ENCODE results near the gene ADAM12.

ADAM12 gene

DNA sequence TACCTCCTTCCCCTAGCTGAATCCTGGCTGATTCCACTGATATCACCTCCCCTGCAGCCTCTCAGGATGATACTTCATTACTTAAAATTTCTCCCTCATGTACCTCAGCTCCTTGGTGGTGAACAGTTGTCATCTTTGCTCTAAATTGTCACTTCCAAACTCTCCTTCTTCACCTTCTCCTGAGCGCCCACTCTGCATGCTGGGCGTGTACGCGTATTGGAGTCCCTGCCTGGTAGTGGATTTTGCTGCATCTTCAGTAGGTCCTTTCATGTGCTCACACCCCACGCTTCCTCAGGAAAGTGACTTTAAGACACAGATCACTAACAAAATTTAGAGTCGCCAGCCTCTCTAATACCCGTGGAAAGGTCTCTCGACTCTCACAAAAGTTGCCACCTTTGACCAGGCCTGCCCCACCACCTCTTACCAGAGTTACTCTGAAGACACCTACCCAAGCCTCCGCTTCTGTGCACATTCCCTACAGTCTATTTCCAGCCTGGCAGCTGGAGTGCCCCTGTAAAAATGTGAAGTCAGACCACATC is 255.1 kb downstream of the ADAM12 start:
- H4K20me1 ChIP-seq (ENCODE audit: insufficient read depth, low read length, poor library complexity, severe bottlenecking), result no peaks in the 10 kb centered on the region
- H3K36me3 ChIP-seq (ENCODE audit: insufficient read depth, low read length), result no peaks in the 10 kb centered on the region
- H3K4me1 ChIP-seq (ENCODE audit: insufficient read depth, low read length, poor library complexity, severe bottlenecking), result no peaks in the 10 kb centered on the region
- H3K9me3 ChIP-seq (ENCODE audit: insufficient read depth, low read depth, low read length), result peaks cover 6% of the 10 kb centered on the region; the same call in 1 of the 2 replicates
- no peak overlapping the region for H3K4me2 ChIP-seq (ENCODE audit: low read depth, low read length, poor library complexity, severe bottlenecking)
- no peak overlapping the region for H3K4me3 ChIP-seq (ENCODE audit: low read length, poor library complexity, severe bottlenecking)
- H3K9ac ChIP-seq (ENCODE audit: low read depth, low read length, poor library complexity, severe bottlenecking), result no peak overlapping the region
- no peaks in the 10 kb centered on the region for H3F3A ChIP-seq (ENCODE audit: low read depth)
- no peaks in the 10 kb centered on the region; the same call in 1 of the 2 replicates for H3K9me2 ChIP-seq (replicated peaks; ENCODE audit: low read depth, low read length)
- TF ChIP-seq, protein P1, sequence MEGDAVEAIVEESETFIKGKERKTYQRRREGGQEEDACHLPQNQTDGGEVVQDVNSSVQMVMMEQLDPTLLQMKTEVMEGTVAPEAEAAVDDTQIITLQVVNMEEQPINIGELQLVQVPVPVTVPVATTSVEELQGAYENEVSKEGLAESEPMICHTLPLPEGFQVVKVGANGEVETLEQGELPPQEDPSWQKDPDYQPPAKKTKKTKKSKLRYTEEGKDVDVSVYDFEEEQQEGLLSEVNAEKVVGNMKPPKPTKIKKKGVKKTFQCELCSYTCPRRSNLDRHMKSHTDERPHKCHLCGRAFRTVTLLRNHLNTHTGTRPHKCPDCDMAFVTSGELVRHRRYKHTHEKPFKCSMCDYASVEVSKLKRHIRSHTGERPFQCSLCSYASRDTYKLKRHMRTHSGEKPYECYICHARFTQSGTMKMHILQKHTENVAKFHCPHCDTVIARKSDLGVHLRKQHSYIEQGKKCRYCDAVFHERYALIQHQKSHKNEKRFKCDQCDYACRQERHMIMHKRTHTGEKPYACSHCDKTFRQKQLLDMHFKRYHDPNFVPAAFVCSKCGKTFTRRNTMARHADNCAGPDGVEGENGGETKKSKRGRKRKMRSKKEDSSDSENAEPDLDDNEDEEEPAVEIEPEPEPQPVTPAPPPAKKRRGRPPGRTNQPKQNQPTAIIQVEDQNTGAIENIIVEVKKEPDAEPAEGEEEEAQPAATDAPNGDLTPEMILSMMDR (conservative IDR thresholded peaks at IDR 0.05; ENCODE audit: low read length), result no peak
- H3K79me2 ChIP-seq (ENCODE audit: insufficient read depth, low read length), result no peaks in the 10 kb centered on the region
- H2AFZ ChIP-seq (ENCODE audit: low read length), result no peak overlapping the region
- H3K27me3 ChIP-seq (ENCODE audit: insufficient read depth, low read length, poor library complexity, severe bottlenecking), result no peaks in the 10 kb centered on the region

DNA sequence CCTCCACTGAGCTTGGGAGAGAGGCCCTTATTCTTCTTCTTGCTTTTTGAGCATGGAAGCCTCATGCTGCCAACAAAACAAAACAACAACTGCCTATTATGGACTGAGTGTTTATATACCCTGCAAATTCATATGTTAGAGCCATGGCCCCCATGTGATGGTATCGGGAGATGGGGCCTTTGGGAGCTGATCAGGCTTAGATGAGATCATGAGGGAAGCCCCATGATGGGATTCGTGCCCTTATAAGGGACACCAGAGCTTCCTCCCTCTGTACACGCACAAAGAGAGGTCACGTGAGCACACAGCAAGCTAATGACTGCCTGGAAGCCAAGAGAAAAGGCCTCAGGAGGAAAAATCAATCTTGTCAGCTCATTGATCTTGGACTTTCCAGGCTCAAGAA is 256.9 kb downstream of the ADAM12 start:
- Histone ChIP-seq H3K4me3 (ENCODE audit: low read length, poor library complexity, severe bottlenecking) (no peak overlapping the region), H3F3A (ENCODE audit: low read depth) (no peaks in the 10 kb centered on the region), H3K4me1 (ENCODE audit: insufficient read depth, low read length, poor library complexity, severe bottlenecking) (no peaks in the 10 kb centered on the region), H3K9me2 (replicated peaks; ENCODE audit: low read depth, low read length) (no peaks in the 10 kb centered on the region; the same call in 1 of the 2 replicates), H3K4me2 (ENCODE audit: low read depth, low read length, poor library complexity, severe bottlenecking) (no peak overlapping the region), H3K9ac (ENCODE audit: low read depth, low read length, poor library complexity, severe bottlenecking) (no peak overlapping the region), H4K20me1 (ENCODE audit: insufficient read depth, low read length, poor library complexity, severe bottlenecking) (no peaks in the 10 kb centered on the region), H3K36me3 (ENCODE audit: insufficient read depth, low read length) (no peaks in the 10 kb centered on the region), H3K9me3 (ENCODE audit: insufficient read depth, low read depth, low read length) (peaks cover 6% of the 10 kb centered on the region; the same call in 1 of the 2 replicates), H2AFZ (ENCODE audit: low read length) (no peak overlapping the region), H3K79me2 (ENCODE audit: insufficient read depth, low read length) (no peaks in the 10 kb centered on the region), H3K27me3 (ENCODE audit: insufficient read depth, low read length, poor library complexity, severe bottlenecking) (no peaks in the 10 kb centered on the region)
- TF ChIP-seq, protein P1 (conservative IDR thresholded peaks at IDR 0.05; ENCODE audit: low read length), result no peak
- TF ChIP-seq EZH2phosphoT487 (IDR thresholded peaks at IDR 0.05; ENCODE audit: borderline replicate concordance), result no peak

DNA sequence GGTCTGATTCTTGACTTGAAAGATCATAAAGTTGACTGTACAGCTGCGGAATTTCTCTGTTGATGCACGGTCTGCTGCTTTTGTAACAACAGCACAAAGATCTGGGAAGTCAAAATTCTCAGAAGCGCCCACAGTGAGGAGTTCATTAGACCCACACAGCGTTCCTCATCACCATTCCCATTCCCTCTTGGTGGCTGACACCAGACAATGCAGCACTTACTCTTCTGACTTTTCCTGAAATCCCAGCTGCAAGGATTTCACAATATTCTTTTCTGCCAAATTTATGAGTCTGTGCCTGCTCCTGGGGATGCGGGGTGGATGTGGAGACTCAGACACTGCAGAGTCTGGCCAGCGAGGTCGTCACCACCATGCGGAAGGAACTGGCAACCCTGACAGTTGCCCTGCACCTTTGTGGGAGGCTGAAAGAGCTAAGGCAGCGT is 258.0 kb downstream of the ADAM12 start:
- Histone ChIP-seq H3K27me3 (ENCODE audit: insufficient read depth, low read length, poor library complexity, severe bottlenecking) (no peaks in the 10 kb centered on the region), H3K9ac (ENCODE audit: low read depth, low read length, poor library complexity, severe bottlenecking) (no peak overlapping the region), H3F3A (ENCODE audit: low read depth) (no peaks in the 10 kb centered on the region), H3K79me2 (ENCODE audit: insufficient read depth, low read length) (no peaks in the 10 kb centered on the region), H3K36me3 (ENCODE audit: insufficient read depth, low read length) (no peaks in the 10 kb centered on the region), H3K9me2 (replicated peaks; ENCODE audit: low read depth, low read length) (no peaks in the 10 kb centered on the region; the same call in 1 of the 2 replicates), H2AFZ (ENCODE audit: low read length) (no peak overlapping the region), H4K20me1 (ENCODE audit: insufficient read depth, low read length, poor library complexity, severe bottlenecking) (no peaks in the 10 kb centered on the region), H3K4me2 (ENCODE audit: low read depth, low read length, poor library complexity, severe bottlenecking) (no peak overlapping the region), H3K9me3 (ENCODE audit: insufficient read depth, low read depth, low read length) (peaks cover 6% of the 10 kb centered on the region; the same call in 1 of the 2 replicates), H3K4me1 (ENCODE audit: insufficient read depth, low read length, poor library complexity, severe bottlenecking) (no peaks in the 10 kb centered on the region), H3K4me3 (ENCODE audit: low read length, poor library complexity, severe bottlenecking) (no peak overlapping the region)
- TF ChIP-seq EZH2phosphoT487 (IDR thresholded peaks at IDR 0.05; ENCODE audit: borderline replicate concordance), result no peak
- TF ChIP-seq, protein P1 (conservative IDR thresholded peaks at IDR 0.05; ENCODE audit: low read length), result no peak

Data from Loucy (cell line).